Liver (tissue), 10 donors: ENCODE measurements around the gene FUCA2. TPM values are rescaled to one million over a fixed set of nuclear protein-coding genes. Genes with fewer than 3 reads are reported as not detected.
"Not testable (repeated sequence)": the region's sequence is repeated elsewhere in the genome, so short reads cannot be mapped to it uniquely, and the experiment has no call there.

Experiments
- DNase-seq: peaks from one replicate; pipeline ENCODE4 v3.0.0-alpha.2; 2017; ENCODE audit warnings: low spot score
- H3K27ac ChIP-seq, 2 donors: one replicate each; pipeline ENCODE4 v1.7.0; 2013; ENCODE audit warnings: inconsistent platforms in 2 of 2, low read length in 2 of 2, control low read depth in 1 of 2, low read depth in 1 of 2, mild to moderate bottlenecking in 1 of 2
- H3K27me3 ChIP-seq, 4 donors: one replicate each; pipeline versions ENCODE4 v1.6.1 to v1.7.0; 2013; ENCODE audit warnings: low read length in 3 of 4, inconsistent platforms in 1 of 4, mild to moderate bottlenecking in 1 of 4, moderate library complexity in 1 of 4; ENCODE audit not compliant: control insufficient read depth in 4 of 4, insufficient read depth in 4 of 4
- H3K36me3 ChIP-seq, 4 donors: one replicate each; pipeline versions ENCODE4 v1.6.1 to v1.7.0; 2013; ENCODE audit warnings: low read length in 3 of 4, mild to moderate bottlenecking in 3 of 4, low read depth in 1 of 4, moderate library complexity in 1 of 4; ENCODE audit not compliant: control insufficient read depth in 4 of 4, insufficient read depth in 3 of 4
- H3K4me1 ChIP-seq, 4 donors: one replicate each; pipeline versions ENCODE4 v1.6.1 to v1.7.0; 2013; ENCODE audit warnings: low read length in 3 of 4, mild to moderate bottlenecking in 3 of 4, moderate library complexity in 1 of 4; ENCODE audit not compliant: control insufficient read depth in 4 of 4, insufficient read depth in 4 of 4
- H3K4me3 ChIP-seq, 3 donors: one replicate each; pipeline versions ENCODE4 v1.6.1 to v1.7.0; 2013; ENCODE audit warnings: low read length in 3 of 3, control low read depth in 1 of 3, low read depth in 1 of 3, mild to moderate bottlenecking in 1 of 3
- H3K9ac ChIP-seq, 2 donors: one replicate each; pipeline ENCODE4 v1.7.0; 2013; ENCODE audit warnings: low read length in 2 of 2, mild to moderate bottlenecking in 2 of 2, moderate library complexity in 2 of 2, control low read depth in 1 of 2, low read depth in 1 of 2
- H3K9me3 ChIP-seq, 4 donors: one replicate each; pipeline versions ENCODE4 v1.6.1 to v1.7.0; 2013; ENCODE audit warnings: low read length in 3 of 4; ENCODE audit not compliant: control insufficient read depth in 4 of 4
- RAD21 ChIP-seq, 2 donors: IDR thresholded peaks; 2 replicates each; pipeline ENCODE4 v1.6.1; 2016; ENCODE audit warnings: antibody characterized with exemption in 2 of 2, mild to moderate bottlenecking in 2 of 2
- WGBS: extraction: QIAGEN DNeasy Blood & Tissue Kit; methylation state at CpG from one replicate; pipeline ENCODE4 v1.1.7; 2013; 5-methylcytosine and 5-hydroxymethylcytosine counted together
- polyA plus RNA-seq, 2 donors: library from polyadenylated mRNA; stranded (reverse) in 1 of 2; unstranded in 1 of 2; fragments of 200-250 nt in 1 of 2; fragments of >200 nt in 1 of 2; fragmentation: Nextera tagmentation in 1 of 2; extraction: Ambion mirVana in 1 of 2; gene quantifications; one replicate each; pipeline versions ENCODE4 v1.2.1 to v1.2.3, GENCODE V29; 2013 to 2015
- small RNA-seq: library from RNA; depleted of rRNA; stranded (forward); fragments of <200 nt; gene quantifications from one replicate; pipeline ENCODE3, GENCODE V24; 2014
- total RNA-seq, 2 donors: library from RNA; depleted of rRNA; stranded (reverse); fragments of >200 nt; gene quantifications; one replicate each; pipeline ENCODE4 v1.2.3, GENCODE V29; 2014
- donor health status: healthy.
- donor health status: healthy.
- donor health status: healthy.
- donor health status: healthy.
- donor health status: healthy.

The FUCA2 gene
- total and polyA plus RNA-seq, 4 donors = 22.4 to 44.5 (median 35.1) TPM

DNA sequence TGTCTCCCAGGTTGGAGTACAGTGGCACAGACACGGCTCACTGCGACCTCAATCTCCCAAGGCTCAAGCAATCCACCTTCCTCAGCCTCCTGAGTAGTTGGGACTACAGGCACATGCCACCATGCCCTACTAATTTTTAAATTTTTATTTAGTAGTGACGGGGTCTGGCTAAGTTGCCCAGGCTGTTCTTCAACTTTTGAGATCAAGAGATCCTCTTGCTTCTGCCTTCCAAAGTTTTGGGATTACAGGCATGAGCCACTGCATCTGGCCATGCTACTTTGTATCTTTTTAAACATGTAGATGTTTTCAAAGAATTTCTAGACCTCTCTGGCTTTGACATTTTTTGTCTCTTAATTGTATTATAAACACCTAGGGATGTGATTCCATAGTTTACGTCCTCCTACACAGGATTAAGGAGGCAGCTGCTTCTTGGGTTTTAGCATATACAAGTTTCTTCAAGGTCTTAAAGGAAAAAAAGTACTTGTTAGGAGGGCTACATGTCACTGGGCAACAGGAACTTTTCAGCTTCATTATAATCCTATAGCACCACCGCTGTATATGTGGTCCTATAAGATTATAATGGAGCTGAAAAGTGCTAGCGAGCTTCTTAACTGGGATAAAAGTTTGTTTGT is 62.3 kb downstream of the FUCA2 start:
- DNase-seq = no peak
- Histone ChIP-seq H3K4me3 (peak overlapping the region in 2 of 3 donors; percentile 66 to 96), H3K9ac (peak overlapping the region in 1 of 2 donors; percentile 97), H3K9me3 (no peaks in the 10 kb centered on the region), H3K4me1 (peaks cover 0 to 28% (median 16%) of the 10 kb centered on the region in 4 donors), H3K27me3 (no peaks in the 10 kb centered on the region), H3K36me3 (no peaks in the 10 kb centered on the region), H3K27ac (no peak overlapping the region)
- TF ChIP-seq RAD21 (IDR thresholded peaks at IDR 0.05) = no peak
- 83% methylated on average over 6 of the region's 6 CpGs for WGBS

DNA sequence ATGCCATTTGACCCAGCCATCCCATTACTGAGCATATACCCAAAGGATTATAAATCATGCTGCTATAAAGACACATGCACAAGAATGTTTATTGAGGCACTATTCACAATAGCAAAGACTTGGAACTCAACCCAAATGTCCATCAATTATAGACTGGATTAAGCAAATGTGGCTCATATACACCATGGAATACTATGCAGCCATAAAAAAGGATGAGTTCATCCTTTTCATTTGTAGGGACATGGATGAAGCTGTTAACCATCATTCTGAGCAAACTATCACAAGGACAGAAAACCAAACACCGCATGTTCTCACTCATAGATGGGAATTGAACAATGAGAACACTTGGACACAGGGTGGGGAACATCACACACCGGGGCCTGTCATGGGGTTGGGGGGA is 63.7 kb downstream of the FUCA2 start:
- WGBS = 100% methylated on average over 2 of the region's 2 CpGs
- not testable (repeated sequence) for DNase-seq, H3K9me3 ChIP-seq, H3K4me3 ChIP-seq, H3K9ac ChIP-seq, H3K27ac ChIP-seq, H3K27me3 ChIP-seq, H3K36me3 ChIP-seq
- H3K4me1 ChIP-seq = peaks cover 0 to 25% (median 16%) of the 10 kb centered on the region in 4 donors

Small RNA genes lying within 50 kb of the gene (small RNA-seq; reads per million reads assigned to genes)
- gene RNA5SP221 = not detected

Other genes with a start within 250 kb of the FUCA2 start
- gene ADAT2, start 61.0 kb downstream of the FUCA2 start, total RNA-seq = 1 to 10 TPM; 2.4 to 2.7 TPM
- 1 to 10 TPM; 1.4 to 3.7 TPM for gene ADAT2, start 61.0 kb downstream of the FUCA2 start, polyA plus RNA-seq
- gene PEX3, start 60.9 kb downstream of the FUCA2 start, total RNA-seq = 10 to 100 TPM; 12.7 to 15.6 TPM
- gene PEX3, start 60.9 kb downstream of the FUCA2 start, polyA plus RNA-seq = 10 to 100 TPM; 14.8 to 27.2 TPM
- 10 to 100 TPM; 15.1 to 23.8 TPM for gene PHACTR2, start 166.2 kb upstream of the FUCA2 start, total RNA-seq
- gene PHACTR2, start 166.2 kb upstream of the FUCA2 start, polyA plus RNA-seq = 10 to 100 TPM in 1 of 2 donors, 1 to 10 TPM in 1; 4.0 to 14.9 TPM